Measurements from ENCODE around the gene ANKS1A.
"Not testable (repeated sequence)": the region's sequence is repeated elsewhere in the genome, so short reads cannot be mapped to it uniquely, and the experiment has no call there.

The ANKS1A gene

GRCh38 chr6:34924831-34925625 lies 36.0 kb downstream of the ANKS1A start:
- no peak for DNase-seq

- DNase-seq, result no peak
Observed at GRCh38 chr6:34926655-34927054, 37.6 kb downstream of the ANKS1A start.

GRCh38 chr6:34928220-34928619 lies 39.2 kb downstream of the ANKS1A start:
- no peak for DNase-seq

- DNase-seq, result no peak
Observed at GRCh38 chr6:34928695-34929094, 39.6 kb downstream of the ANKS1A start.

GRCh38 chr6:34929241-34929978 lies 40.4 kb downstream of the ANKS1A start:
- no peak for DNase-seq

GRCh38 chr6:34930221-34930620 lies 41.2 kb downstream of the ANKS1A start:
- no peak for DNase-seq

GRCh38 chr6:34932202-34932601 lies 43.1 kb downstream of the ANKS1A start:
- not testable (repeated sequence) for DNase-seq

- no peak for DNase-seq
Observed at GRCh38 chr6:34934516-34934915, 45.5 kb downstream of the ANKS1A start.

- no peak for DNase-seq
Observed at GRCh38 chr6:34938268-34938667, 49.2 kb downstream of the ANKS1A start.

- no peak for DNase-seq
Observed at GRCh38 chr6:34940030-34940434, 51.0 kb downstream of the ANKS1A start.

- no peak for DNase-seq
Observed at GRCh38 chr6:34941421-34941820, 52.4 kb downstream of the ANKS1A start.

- DNase-seq, result no peak
Observed at GRCh38 chr6:34945317-34945716, 56.3 kb downstream of the ANKS1A start.

- DNase-seq, result no peak
Observed at GRCh38 chr6:34947561-34947960, 58.5 kb downstream of the ANKS1A start.

- no peak for DNase-seq
Observed at GRCh38 chr6:34949636-34950035, 60.6 kb downstream of the ANKS1A start.

- DNase-seq, result no peak
Observed at GRCh38 chr6:34950849-34951248, 61.8 kb downstream of the ANKS1A start.

- DNase-seq, result no peak
Observed at GRCh38 chr6:34951731-34952130, 62.7 kb downstream of the ANKS1A start.

- no peak for DNase-seq
Observed at GRCh38 chr6:34953061-34954025, 64.3 kb downstream of the ANKS1A start.

- no peak for DNase-seq
Observed at GRCh38 chr6:34955442-34955841, 66.4 kb downstream of the ANKS1A start.

- no peak for DNase-seq
Observed at GRCh38 chr6:34957231-34957783, 68.3 kb downstream of the ANKS1A start.

GRCh38 chr6:34958734-34959133 lies 69.7 kb downstream of the ANKS1A start:
- no peak for DNase-seq

- DNase-seq, result no peak
Observed at GRCh38 chr6:34959224-34959623, 70.2 kb downstream of the ANKS1A start.

GRCh38 chr6:34961082-34961481 lies 72.0 kb downstream of the ANKS1A start:
- no peak for DNase-seq

- DNase-seq, result no peak
Observed at GRCh38 chr6:34961574-34961973, 72.5 kb downstream of the ANKS1A start.

Data from activated CD4-positive, alpha-beta T cell treated with anti-CD3 and anti-CD28 coated beads for 48 hours (primary cell).